Umbilical cord (tissue), 2 donors: ENCODE measurements around the gene ISYNA1. TPM values are rescaled to one million over a fixed set of nuclear protein-coding genes. Genes with fewer than 3 reads are reported as not detected.

ENCODE experiments used
- DNase-seq: peaks from one replicate; pipeline ENCODE4 v3.0.0-alpha.2; 2015; ENCODE audit warnings: low spot score
- total RNA-seq: library from RNA; depleted of rRNA; stranded (reverse); fragments of >200 nt; gene quantifications from one replicate; pipeline ENCODE4 v1.2.3, GENCODE V29; 2014; ENCODE audit warnings: low replicate concordance; ENCODE audit not compliant: insufficient read depth

ISYNA1 gene
- total RNA-seq, 1 donor from 2014 or later: 20.5 TPM

DNA sequence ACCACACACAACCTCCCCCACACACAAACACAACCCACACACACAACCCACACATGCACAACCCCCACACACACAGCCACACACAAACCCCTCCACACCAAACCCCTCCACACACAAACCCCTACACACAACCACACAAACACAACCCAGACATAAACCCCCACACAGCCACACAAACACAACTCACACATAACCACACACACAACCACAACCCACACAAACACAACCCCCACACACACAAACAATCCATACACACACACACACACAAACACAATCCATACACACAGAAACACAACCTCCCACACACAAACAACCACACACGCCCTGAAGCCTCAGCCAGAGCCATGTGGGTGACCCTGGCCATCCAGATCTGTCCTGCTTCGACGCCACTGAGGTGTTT lies 30.0 kb upstream of the ISYNA1 start:
- no peak for DNase-seq

DNA sequence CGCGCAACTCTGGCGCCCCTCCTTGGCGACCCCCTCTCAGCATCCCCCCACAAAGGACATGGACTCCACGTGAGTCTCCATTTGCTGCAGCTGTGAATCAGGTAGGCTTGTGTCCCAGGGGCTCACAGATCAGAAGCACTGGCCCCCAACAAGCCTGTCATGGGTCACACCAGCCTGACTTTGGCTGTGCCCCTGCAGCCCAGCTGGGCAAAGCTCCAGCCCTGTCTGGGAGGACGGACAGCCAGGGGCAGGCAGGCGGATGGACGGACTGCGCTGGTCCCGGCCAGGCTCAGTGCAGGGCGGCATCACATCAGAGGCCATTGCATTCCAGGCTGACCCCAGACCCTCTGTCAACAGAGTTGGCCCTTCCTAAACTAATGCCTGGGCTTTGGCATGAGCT lies 28.4 kb upstream of the ISYNA1 start:
- no peak for DNase-seq

DNA sequence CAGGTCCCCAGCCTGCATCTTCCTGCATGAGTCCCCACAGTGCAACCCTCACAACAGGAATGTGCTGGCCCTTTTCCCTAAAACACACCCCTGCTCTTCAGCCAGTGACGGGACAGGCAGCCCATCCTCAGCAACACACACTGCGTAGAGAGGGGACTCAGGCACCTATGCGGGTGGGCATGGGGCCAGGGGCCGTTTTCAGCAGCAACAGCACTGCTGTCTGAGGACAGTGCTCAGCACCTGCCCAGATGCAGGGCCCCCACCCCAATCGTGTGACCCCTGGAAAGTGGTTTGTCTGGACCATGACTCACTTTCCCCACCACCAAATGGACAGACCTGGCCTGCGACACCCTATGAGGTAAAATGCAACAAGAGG lies 28.0 kb upstream of the ISYNA1 start:
- DNase-seq: no peak

DNA sequence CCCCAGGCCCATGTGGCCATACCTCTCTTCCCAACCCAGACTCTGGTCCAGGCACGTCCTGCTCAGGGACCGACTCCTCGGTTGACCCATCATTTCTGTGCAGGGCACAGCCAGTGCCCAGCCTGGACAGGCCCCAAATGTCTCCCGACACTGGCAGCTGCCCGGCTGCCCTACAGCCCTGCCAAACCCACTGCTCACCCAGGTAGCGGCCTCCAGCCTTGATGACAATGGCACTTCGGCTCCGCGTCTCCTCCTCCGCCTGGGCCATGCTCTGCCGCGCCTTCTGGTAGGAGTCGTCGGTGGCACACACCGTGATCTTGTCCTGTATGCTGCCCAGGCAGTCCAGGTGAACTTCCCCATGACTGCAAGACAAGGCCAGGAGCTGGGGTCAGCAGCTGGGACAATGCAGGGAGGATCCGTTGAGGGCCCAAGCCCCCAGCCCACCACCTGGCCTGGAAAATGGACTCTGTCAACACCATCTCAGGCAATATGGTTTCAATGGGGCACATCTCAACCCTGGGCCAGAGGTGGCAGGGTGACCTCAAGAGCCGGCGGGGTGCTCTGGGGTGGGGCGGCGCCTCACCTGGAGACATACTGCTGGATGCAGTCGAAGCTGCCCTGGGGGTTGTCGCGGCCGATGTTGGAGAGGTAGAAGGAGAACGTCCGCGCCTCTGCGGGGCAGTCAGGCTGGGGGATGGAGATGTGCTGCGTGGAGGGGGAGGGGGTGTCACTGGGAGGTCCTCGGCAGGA lies 27.5 kb upstream of the ISYNA1 start:
- no peak for DNase-seq

DNA sequence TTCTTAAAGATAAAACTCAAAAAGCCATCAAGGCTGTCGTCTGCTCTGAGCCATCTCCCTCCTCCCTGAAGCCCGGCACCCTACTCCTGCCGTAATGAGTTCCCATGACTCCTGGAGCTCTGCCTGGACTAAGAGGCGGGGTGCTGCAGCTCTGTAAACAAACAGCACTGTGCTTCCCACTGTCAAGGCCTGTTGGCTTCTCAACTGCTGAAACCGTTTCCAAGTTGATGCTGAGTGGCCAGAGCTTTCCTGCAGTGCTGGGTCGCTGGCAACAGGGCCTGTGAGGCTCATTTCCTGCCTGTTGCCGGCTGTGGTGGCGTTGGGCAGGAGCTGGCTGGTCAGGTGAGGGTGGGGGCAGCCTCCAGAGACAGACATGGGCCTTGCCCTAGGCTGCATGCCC lies 26.7 kb upstream of the ISYNA1 start:
- DNase-seq: peak; percentile 28

DNA sequence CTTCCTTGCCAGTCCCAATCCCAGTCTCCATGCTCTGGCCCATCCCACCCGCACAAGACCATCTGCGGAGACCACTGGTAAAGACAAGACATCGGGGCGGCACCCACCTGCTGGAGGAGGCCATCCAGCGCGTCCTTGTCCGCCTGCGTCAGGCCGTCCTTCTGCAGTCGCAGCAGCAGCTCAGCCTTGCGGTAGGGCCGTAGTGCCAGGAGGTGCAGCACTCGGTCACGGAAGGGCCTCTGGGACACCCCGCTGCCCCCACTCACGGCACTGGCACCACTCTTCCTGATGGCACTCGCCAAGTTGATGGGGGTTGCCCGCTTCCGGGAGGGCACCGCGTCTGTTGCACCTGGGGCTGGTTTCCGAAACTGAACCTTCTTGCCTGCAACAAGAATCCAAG lies 23.5 kb upstream of the ISYNA1 start:
- DNase-seq: no peak

DNA sequence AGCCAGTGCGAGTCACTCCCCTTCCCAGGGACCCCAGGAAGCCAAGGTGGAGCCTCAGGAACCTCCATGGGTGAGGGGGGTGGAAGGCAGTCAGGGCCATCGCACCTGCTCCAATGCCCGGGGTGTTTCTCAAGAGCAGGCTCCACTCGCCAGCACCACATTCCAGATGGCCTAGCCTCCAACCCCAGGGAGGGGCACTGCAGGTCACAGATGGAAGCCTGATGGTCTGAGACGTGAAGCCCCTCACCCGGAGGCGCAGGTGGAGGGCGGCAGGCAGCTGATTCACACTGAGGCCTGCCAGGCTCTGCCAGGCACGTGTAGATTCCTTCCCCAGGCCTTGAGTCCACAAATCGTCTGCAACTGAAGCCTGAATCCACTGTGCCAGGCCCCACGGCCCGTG lies 23.0 kb upstream of the ISYNA1 start:
- DNase-seq: no peak

DNA sequence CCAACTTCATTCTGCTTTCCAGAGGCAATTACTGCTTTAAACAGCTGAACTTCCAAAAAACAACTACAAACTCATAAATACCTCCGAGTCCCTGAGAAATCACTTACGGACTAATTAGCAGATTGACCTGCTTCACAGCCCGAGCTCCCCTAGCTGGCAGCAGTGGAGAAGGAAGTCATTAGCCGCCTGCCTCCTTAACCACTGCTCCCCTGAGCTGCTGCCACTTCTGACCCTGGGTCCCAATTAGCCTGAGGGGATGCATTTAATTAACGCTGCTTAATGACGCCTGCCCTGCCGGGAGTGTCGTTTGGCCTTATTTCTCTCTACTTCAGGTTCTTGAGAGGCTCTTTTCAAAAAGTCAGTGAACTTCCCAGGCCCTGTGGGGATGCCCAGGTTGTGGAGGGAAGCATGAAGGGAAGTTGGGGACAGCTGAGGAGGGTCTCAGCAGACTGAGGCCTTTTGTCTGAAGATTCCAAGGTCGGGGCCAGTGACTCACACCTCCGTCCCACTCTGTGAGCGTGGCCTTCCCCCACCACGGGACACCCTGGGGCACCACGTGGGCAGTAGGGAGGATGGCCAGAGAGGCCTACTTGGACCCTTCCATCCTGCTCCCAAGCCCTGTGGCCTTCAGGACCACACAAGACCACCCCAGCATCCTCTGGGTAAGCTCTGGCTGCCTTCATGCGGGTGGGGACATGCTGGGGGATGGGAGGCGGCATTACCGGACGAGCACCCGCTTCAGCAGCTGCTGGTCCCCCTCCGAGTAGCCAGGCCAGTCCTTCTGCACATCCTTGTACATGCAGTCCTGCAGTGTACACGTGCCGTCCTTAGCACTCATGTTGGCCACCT lies 19.8 kb upstream of the ISYNA1 start:
- no peak for DNase-seq

DNA sequence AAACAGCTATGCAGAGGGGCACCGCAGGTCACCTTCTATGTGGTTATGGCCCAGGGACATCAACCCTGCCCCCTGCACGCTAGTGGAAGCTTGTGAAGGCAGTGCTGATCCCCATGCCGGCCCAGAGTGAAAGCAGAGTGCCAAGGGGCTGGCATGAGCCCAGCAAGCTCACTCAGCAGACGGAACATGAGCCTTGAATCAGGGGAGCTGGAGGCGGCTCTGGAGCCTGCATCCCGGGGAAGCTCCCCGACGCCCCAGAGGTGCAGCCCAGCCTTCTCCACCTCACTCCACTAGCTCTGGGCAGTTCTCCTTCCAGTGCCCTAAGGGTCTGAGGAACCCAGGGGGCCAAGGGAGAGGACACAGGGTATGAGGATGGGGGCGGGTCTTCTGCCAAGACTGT lies 19.0 kb upstream of the ISYNA1 start:
- peak; percentile 32 for DNase-seq

DNA sequence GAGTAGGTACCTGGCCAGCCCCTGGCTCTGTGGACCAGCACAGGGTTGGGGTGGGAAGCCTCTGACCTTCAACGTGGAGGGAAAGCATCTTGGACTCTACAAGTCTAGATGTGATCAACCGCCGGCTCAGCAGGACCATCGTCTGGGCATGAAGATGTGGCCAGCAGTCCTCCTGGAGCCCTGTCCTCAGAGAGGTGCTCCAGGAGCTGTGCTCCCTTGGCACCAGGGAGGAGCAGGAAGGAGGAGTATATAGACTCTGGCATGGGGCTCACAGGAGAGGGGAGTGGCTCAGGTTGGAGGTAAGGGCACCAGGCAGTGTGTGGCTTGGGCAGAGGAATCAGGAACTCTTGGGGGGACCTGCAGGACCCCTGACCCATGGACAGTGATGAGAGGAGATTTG lies 18.3 kb upstream of the ISYNA1 start:
- no peak for DNase-seq

DNA sequence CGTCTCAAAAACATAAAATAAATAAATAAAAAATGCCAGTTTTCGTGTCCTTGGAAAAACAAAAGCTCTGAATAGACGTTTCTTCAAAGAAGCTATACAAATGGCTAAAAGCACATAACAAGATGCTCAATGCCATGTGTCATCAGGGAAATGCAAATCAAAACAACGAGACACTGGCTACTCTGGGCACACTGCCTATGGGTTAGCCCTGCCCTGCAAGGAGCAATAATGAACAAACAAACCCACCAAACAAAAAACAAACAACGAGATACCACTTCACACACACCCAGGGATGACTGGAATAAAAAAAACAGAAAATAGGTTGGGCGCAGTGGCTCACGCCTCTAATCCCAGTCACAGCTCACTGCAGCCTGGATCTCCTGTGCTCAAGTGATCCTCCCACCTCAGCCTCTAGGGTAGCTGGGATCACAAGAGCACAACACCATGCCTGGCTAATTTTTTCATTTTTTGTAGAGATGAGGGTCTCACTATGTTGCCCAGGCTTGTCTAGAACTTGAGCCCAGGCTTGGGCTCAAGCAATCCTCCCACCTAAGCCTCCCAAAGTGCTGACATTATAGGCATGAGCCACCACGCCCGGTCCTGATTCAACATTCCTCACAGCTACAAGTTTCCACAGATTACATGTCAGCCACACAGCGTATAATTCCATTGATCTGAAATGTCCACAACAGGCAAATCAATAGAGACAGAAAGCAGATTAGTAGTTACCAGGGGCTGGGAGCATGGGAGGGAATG lies 15.5 kb upstream of the ISYNA1 start:
- no peak for DNase-seq

DNA sequence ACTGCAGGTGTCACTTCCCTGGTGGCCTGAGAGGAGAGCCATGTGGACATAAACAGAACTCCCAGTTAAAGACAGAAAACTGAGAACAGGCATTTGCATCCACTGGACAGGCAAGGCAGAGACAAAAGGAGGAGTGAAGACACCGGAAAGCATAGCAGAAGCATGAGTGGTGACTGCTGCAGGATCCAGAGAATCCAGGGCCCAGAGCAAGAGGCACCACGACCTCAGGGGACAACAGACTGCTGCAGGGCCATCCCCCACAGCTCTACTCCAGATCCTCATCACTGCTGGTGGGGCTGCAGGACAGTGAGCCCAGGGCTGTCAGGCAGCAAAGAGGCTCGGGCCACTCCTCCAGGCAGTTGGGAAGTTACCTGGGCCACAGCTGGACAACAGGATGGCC lies 14.5 kb upstream of the ISYNA1 start:
- DNase-seq: no peak

DNA sequence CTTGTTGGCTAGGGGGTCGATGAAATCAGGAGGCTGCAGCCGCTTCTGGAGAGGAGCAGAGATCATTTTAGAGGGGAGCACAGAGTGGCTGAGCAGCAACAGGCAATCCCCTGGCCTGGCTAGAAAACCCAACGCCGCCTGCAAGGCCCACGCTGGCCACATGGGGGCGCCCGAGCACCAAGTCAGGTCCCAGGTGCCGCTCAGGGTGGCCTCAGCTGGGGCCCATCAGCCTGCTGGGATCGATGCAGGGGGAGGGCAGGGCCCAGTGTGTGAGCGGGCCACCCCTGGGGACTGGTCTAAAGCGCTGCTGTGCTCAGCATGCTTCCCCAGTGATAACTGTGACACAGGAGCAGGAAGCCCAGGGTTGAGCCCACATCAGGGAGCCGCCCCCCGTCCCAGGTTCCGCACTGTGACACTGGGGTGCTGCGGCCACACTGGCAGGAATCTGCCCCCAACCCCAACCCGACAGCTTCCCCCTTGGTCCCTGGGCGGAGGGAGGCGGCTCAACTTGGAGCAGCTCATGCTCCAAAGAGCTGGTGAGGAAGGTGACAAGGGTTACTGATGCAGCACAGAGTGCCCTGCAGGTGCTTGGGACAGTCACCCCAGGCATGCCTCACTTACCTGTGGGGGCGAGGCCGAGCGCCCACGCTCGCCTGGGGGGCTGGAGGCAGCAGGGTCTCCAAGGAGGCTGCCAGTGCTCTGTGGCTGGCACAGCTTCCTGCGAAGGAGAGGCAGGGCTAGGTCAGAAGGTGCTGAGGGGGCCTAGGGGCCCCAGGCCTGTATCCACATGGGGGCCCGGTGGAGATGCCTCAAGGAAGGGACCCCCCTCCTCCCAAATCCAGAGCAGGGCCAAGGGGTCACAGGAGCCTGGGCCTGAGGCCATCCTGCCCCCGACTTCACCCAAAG lies 13.3 kb upstream of the ISYNA1 start:
- DNase-seq: peak; percentile 73

DNA sequence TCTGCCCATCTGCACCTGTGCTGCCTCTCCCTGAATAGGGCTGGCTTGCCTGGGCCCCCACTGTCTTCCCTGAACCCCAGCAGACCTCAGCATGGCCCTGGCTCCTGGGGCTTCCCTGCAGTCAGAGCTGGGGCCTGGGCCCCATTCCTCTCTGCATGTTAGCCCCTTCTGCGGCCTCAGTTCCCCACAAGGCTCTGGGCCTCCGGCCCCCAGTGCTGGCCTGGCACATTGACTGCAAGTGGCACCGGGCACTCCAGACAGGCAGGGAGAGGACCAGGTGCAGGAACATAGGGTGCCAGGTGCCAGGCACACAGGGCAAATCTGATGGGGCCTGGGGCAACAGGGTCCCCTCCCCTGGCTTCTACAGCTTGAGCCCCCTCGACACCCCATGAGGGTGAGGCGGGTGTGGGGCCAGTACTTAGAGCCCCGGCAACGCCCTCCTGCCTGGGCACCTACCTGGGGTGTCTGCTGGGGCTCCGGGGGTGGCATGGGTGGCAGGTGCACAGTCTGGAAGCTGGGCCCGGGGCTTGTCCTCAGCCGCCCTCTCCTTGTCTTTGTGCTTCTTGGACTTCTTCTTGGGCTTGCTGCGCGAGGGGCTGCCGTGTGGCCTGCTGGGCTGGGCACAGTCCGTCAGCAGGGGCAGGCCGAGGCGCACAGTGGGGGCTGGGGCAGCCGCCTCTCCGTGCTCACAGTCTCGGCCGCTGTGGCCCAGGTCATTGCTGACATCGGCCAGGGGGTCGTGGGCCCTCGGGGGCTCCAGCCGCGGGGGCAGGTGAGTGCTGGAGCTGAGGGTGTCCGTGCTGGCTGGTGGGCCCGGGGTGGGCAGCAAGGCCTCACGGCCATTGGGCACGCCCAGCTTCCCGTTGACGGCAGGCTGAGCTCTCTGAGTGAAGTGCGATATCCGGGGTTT lies 12.3 kb upstream of the ISYNA1 start:
- DNase-seq: no peak

DNA sequence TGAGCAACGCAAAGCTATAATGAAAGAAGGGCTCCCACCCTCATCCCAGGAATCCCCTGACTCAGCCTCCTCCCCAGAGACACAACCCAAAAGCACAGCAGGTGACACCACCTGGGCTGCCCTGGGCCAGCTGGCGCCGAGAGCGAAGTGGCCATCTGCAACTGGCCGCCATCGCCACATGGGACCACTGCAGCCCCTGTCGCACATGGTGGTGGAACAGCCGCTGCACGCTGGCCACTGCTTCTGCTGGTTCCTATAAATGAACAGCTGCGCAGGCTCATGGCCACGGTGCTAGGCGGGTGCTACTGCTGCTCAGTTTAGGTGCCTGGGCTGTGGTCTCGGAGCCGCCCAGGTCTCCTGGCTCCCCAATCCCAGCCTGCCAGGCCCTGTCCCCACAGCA lies 11.6 kb upstream of the ISYNA1 start:
- no peak for DNase-seq

DNA sequence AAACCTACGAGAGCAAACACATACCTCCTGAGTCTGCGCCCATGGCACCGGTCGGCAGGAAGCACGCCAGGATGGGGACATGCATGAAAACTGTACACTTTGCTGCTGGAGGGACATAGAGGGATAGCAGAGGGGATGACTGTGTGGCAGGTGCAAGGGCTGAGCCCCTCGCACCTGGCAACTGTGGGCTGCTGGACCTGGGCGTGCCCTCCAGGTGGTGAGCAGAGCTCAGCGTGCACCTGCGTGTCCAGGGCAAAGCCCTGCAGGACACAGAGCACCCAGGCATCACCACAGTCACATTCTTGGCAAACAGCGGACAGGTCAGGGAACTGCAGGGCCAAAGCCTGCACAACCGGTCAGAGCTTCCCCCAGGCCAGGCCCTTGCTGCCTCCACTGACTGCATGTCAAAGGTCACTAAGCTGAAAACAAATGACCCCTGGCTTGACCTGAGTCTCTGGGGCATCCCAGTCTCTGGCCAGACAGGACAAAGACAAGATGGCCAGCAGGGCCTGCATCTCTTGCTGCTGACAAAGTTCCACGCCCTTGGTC lies 9.0 kb upstream of the ISYNA1 start:
- no peak for DNase-seq

DNA sequence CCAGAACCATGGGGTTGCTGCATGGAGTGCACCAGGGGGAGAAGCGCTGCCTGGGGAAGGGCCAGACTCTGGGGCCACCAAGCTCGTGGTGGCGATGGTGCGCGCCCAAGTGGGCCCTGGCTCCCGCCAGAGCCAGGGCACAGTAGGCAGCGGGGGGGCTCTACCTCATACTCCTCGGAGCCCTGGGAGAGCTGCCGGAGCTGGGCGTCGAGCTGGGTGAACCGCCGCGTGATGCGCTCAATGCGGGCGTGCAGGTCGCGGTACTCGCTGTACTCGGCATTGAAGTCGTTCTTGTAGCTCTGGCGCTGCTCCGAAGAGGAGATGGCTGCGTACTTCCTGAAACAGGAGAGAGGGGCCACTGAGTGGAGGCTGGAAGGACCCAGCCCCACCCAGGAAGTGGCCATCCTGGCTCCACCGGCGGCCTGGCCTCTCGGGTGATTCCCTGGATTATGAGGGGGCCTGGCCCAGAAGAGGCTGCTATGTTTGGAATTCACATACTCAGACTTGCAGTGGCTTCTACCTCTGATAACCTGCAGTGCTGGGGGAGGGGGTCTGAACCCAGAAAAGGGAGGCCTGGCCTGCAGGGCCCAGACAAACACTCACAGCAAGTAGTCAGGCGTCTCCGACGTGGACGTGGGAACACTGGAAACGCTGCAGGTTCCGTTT lies 8.3 kb upstream of the ISYNA1 start:
- DNase-seq: no peak

DNA sequence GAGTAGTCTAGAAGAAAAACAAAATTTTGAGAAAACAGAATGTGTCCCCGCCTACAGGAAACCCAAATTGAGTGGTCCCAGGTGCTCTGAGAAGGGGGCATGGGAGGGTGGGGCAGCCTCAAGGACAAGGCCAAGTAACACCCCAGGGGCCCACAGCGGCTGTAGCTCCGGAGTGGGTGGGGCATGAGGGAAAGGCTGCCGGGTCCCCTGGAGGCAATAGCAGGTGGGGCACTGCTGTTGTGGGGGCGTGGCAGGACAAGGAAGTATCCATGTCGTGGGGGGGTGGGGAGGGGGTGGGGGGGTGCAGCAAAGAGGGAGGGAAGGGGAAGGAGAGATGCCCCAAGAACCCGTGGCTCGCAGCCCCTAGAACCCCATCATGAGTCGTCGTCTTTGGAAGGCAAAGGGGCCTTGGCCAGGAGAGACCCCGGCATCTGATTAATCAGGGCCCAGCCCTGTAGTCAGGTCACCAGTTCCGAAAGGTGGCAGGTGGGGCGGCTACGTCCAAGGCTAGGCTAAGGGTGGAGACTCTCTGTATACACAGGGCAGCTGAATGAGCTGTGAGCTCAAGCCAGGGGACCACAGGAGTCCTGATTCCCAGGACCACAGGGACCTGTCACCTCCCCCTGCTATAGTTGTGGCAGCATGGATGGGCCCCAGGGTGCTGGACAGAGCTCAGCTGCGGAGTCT lies 7.5 kb upstream of the ISYNA1 start:
- DNase-seq: no peak

DNA sequence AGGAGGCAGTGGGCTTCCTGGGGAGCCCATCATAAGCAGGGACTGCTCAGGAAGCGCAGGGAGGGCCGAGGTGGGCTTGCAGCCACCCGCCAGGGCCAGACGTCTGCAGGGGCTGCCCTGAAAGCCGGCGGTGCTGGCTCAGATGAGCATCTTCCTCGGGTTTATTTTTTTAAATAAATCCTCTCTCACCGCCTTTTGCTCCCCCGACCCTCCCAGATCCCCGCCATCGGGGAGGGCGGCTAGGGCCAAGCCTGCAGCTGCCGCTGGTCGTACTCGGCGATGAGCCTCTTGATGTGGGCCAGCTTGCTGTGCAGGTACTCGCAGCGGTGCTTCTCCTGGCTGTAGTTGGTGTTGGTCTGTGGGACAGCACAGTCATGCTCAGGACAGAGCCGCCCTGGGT lies 6.6 kb upstream of the ISYNA1 start:
- no peak for DNase-seq
